GM15510 (cell line): Measurements from ENCODE around the gene LGALS7.

Source experiments
- POLR2A ChIP-seq: IDR thresholded peaks from 3 replicates; pipeline ENCODE4 v1.6.1; 2011; ENCODE audit warnings: borderline replicate concordance; ENCODE audit not compliant: insufficient read length; ENCODE audit errors: extremely low read depth

Gene LGALS7

DNA sequence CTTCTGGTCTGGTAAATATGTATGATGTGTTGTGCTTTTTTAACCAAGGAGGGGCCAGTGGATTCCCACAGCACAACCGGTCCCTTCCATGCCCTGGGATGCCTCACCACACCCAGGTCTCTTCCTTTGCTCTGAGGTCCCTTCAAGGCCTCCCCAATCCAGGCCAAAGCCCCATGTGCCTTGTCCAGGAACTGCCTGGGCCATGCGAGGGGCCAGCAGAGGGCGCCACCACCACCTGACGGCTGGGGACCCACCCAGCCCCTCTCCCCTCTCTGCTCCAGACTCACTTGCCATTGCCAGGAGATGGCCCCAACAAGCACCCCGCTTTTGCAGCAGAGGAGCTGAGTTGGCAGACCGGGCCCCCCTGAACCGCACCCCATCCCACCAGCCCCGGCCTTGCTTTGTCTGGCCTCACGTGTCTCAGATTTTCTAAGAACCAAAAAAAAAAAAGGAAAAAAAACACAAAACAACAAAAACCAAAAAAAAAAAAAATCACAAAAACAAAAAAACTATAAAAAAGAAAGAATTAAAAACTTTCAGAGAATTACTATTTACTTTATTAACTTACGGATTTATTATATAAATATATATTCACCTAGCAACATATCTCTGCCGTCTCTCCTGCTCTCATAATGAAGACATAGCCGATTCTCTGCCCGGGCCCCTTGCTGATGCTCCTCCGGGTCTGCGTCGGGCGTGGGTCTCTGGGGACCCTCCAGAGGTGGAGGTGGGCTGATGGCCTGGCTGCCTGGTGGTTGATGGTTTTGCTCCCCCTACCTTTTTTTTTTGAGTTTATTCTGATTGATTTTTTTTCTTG is 43.5 kb downstream of the LGALS7 start:
- no peak for TF ChIP-seq POLR2A

DNA sequence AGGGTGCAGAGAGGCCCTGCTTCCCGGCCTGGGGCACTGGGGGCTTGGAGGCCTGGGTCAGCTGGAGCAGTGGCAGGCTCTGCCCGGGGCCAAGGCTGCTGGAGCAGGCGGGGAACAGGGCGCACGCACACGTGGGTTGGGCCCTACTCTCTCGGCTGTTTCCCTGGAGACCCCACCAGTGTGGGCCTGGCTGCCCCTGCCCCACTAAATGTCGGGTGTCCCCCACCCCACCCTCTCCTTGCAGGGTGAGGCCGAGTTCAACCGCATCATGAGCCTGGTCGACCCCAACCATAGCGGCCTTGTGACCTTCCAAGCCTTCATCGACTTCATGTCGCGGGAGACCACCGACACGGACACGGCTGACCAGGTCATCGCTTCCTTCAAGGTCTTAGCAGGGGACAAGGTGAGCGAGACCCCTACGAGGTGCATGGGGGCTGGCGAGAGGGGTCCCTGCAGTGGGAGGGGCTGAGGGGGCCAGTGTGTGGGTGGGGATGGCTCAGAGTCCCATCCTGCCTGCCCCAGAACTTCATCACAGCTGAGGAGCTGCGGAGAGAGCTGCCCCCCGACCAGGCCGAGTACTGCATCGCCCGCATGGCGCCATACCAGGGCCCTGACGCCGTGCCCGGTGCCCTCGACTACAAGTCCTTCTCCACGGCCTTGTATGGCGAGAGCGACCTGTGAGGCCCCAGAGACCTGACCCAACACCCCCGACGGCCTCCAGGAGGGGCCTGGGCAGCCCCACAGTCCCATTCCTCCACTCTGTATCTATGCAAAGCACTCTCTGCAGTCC is 44.4 kb downstream of the LGALS7 start:
- no peak for TF ChIP-seq POLR2A

DNA sequence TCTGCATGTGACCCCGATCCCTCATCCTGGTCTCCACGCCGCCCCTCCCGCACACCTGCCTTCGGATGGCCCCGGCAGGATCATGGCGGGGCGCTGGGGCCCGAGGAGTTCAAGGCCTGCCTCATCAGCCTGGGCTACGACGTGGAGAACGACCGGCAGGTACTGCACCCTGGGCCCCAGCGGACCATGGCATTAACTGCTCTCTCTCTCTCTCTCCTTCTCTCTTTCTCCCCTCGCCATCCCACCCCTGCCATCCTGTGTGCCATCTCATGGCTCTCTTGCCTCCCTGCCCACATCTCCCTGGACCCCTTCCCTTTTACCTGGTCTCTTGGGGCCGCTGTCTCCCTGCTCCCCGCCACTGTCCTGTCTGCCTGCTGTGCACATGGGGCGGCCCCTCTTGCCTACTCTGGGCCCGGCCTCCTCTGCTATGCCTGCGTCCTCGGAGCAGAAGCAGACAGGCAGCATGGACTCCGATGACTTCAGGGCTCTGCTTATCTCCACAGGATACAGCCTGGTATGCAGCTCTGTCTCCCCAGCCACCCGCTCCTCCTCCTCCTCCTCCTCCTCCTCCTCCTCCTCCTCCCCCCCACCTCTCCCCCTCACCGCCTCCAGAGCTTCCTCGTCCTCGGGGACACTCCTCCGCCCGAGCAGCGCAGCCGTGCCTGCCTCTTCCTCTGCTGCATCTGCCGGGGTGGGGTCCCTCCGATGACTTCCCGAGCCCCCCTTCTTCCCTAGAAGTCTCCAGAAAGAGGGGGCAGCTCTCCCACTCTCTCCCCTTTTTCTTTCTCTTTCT is 45.3 kb downstream of the LGALS7 start:
- TF ChIP-seq POLR2A: no peak

DNA sequence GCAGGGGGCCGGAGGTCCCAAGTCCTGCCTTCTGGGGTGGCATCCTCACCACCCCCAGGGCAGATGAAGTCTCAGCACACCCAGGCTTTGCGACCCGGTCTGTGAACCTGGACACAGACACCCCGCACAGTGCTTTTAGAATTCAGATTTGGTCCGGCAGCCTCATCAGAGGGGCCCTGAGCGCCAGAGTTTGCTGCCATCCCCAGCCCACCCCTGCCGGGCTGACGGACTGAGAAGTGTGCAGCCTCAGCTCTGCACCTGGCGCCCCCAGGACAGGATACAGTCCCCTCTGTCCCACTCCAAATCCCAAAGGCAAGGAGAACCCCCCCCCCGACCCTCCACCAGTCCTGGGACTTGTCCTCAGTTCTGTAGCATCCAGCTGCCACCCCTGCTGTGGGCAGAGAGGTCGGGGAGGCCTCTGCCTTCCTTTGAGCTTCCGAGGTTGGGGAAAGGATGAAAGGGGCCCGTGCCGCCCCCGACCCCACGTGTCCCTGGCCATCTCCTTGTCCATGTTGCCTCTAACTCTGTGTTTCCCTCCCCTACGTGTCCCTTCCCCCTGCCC is 45.9 kb downstream of the LGALS7 start:
- no peak for TF ChIP-seq POLR2A

DNA sequence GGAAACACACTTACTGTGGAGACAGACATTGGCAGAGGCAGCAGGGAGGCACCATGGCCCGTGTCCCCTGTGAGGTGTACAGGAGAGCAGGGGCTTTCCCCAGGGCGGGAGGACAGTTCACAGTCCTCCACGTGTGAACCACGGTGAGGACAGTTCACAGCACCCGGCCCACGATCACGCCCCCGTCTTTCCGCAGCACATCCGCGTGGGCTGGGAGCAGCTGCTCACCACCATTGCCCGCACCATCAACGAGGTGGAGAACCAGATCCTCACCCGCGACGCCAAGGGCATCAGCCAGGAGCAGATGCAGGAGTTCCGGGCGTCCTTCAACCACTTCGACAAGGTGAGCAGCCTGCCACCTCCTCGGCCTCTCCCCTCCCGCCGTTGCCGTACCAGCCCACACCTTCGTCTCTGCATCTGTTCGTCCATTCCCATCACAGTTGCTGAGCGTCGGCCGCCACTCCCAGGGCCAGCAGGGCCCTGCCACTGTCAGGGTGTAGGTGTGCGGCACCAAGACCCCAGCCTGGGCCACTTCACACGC is 46.5 kb downstream of the LGALS7 start:
- TF ChIP-seq POLR2A: no peak

DNA sequence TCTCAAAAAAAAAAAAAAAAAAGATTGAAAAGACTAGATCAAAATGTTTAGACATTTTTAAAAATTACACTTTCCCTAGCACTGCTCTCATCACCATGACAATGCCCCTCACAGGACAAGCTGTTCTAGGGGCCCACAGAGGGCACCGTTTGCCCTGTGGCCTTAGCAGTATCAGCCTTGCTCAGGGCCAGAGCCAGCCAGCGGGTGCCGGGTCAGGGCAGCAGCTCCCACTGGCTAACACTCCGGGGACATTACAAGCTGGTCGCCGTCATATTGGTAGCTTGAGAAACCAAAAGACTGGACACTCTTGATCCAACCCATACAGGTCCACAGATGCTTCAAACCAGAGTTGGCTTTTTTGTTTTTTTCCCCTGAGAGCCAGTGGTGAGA is 47.0 kb downstream of the LGALS7 start:
- TF ChIP-seq POLR2A: no peak

DNA sequence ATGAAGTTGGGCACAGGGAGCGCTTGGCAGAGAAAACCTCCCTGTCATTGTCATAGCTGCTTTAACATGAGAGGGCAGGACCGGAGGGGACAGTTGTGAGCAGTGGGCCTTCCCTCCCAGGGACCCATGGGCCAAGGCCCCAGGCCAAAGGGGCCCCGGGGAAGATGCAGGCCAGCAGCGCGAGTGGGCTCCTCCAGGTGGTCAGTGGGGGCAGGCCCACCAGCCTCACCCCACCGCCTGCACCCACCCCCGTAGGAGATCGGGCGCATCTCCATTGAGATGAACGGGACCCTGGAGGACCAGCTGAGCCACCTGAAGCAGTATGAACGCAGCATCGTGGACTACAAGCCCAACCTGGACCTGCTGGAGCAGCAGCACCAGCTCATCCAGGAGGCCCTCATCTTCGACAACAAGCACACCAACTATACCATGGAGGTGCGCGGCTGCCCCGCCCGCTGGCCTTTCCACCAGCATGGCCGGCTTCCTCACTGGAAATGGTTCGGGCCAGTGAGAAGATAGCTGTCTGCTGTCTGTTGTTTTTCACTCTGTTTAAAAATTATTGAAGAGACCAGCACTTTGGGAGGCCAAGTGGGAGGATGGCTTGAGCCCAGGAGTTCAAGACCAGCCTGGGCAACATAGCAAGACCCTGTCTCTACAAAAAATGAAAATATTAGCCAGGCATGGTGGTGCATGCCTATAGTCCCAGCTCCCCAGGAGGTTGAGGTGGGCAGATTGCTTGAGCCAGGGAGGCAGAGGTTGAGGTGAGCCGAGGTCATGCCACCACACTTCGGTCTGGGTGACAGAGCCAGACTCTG is 47.6 kb downstream of the LGALS7 start:
- no peak for TF ChIP-seq POLR2A

DNA sequence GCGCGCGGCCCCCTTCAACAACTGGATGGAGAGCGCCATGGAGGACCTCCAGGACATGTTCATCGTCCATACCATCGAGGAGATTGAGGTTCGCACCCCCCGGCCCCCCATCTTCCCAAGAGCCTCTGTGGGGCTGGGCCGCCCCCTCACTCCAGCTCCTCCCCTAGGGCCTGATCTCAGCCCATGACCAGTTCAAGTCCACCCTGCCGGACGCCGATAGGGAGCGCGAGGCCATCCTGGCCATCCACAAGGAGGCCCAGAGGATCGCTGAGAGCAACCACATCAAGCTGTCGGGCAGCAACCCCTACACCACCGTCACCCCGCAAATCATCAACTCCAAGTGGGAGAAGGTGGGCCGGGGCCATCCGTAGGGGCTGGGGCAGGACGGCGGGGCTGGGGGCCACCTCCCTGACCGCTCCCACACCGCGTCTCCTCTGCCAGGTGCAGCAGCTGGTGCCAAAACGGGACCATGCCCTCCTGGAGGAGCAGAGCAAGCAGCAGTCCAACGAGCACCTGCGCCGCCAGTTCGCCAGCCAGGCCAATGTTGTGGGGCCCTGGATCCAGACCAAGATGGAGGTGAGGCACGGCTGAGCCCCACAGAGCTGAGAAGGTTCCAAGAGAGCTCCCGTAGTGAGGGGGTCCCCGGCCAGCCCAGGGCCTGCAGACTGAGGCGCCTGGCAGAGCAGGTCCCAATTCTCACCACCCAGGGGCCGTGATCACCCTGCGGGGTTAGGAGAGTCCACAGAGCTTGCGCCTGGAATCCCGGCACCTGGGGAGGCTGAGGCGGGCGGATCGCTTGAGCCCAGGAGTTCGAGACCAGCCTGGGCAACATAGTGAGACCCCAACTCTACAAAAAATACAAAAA is 49.1 kb downstream of the LGALS7 start:
- no peak for TF ChIP-seq POLR2A

DNA sequence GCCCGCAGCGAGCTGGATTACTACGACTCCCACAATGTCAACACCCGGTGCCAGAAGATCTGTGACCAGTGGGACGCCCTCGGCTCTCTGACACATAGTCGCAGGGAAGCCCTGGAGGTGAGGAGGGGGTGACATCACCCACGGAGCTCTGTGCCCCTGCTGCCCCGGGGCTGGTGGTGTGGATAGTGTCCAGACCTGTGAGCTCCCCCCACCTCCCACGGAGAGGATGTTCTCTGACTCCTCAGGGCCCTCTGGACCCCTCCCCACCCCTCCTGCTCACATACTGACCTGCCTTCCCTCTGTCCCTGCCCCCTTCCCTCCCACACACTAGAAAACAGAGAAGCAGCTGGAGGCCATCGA is 49.7 kb downstream of the LGALS7 start:
- TF ChIP-seq POLR2A: no peak

DNA sequence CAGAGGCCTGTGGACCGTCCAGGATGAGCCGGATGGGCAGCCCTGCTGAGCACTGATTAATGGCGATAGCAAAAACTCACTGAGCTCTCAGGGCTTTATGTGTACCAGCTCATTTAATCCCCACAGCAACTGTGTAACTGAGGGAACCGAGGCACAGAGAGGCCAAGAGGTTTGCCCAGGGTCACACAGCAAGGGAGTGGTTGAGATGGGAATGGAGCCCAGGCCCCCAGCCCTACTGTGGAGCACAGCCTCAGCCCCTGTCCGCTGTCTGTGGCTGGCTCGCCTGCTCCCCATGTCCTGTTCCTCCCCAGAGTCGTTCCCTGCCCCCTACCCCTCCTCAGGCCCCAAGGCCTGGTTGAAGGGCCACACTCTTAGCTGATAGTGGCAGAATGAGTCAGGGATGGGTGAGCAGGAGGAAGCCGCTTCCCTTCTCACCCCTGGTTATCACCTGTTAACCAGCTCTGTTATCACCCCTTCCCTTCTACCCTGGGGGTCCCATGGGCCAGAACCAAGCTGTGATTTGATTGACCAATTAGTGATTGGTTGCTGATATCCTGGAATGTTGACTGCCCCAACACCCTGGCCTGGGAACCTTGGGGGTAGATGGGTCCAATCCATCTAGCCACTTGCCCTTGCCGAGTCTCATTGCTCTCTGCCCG is 50.2 kb downstream of the LGALS7 start:
- no peak for TF ChIP-seq POLR2A

DNA sequence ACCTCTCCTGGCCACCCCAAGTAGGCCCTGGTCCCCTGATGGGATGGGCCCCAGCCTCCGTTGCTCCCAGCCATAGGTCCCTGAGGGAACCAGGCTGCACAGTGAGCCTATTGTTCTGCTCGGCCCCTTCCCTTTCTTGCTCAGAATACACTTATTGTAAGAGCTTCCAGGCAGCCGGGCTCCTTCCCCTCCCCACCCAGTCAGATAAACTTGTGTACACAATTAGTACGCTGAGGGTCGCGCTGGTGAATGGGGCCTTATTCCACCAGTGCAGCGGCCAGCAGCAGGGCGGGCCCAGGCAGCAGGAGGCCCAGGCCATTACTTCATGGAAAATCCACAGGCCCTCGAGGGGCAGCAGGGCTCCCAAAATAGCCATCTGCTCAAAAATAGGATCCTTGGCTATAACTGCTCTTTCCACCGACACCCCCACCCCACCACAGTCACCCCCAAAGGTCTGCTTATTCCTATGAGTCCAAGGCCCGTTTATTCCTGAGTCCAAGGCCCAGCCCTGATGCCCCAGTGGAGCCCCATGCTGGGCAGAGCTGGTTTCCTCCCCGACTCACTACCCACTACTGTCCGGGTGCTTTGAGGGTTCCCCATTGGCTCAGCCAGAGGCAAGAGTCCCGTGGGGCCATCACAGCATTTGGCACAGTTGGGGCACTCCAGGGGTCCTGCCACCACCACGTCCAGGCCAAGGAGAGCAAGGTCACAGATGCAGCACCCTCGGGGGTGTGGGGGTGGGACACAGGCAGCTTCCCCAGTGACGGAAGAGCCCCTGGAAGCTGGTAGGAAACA is 51.1 kb downstream of the LGALS7 start:
- no peak for TF ChIP-seq POLR2A

DNA sequence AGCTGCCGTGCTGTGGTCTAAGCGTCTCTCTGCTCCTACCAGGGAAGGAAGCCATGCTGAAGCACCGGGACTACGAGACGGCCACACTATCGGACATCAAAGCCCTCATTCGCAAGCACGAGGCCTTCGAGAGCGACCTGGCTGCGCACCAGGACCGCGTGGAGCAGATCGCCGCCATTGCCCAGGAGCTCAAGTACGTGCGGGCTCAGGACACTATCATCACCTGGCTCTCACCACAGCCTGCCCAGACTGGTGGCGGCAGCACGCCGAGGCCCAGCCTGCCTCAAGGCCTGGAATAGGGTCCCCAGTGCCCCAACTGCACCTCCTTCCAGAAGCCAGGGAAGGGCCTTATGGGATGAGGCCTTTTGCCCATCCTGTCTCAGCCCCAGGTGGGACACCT is 51.8 kb downstream of the LGALS7 start:
- no peak for TF ChIP-seq POLR2A
